Renal pelvis (tissue), 12 donors: Measurements from ENCODE around the gene PTTG1. TPM values are rescaled to one million over a fixed set of nuclear protein-coding genes. Genes with fewer than 3 reads are reported as not detected.
A peak's percentile ranks its signal among the peaks of the same experiment; 100 is the strongest.

ENCODE experiments used
- DNase-seq: peaks from one replicate; pipeline ENCODE4 v3.0.0-alpha.2; 2013
- long read RNA-seq, 16 experiments: transcript quantifications; one replicate each; lab custom pipeline, GENCODE V29; 2026
- polyA plus RNA-seq, 3 donors: library from polyadenylated mRNA; unstranded; fragments of 120-200 nt; gene quantifications; one replicate each; pipeline ENCODE4 v1.2.1, GENCODE V29; 2013; ENCODE audit not compliant: insufficient read length in 3 of 3

Gene PTTG1
- 10 to 100 TPM; 67.9 to 80.3 (median 76.3) TPM for polyA plus RNA-seq
- long read RNA-seq, donor 1, transcript PTTG1-201 (6 exons, 753 nt): major isoform, 43 of 133 reads
- long read RNA-seq, donor 1, transcript PTTG1-202 (5 exons, 1,070 nt): minor isoform, 15 of 133 reads
- long read RNA-seq, donor 1, partial matches to known transcripts: 71 of 133 reads
- long read RNA-seq, donor 1, other reads (novel, unspliced or antisense): 0 of 133 reads
- long read RNA-seq, donor 2, transcript PTTG1-201 (6 exons, 753 nt): major isoform, 79 of 218 reads
- long read RNA-seq, donor 2, transcript PTTG1-202 (5 exons, 1,070 nt): minor isoform, 23 of 218 reads
- long read RNA-seq, donor 2, partial matches to known transcripts: 110 of 218 reads
- long read RNA-seq, donor 2, other reads (novel, unspliced or antisense): 0 of 218 reads
- long read RNA-seq, donor 3, transcript PTTG1-202 (5 exons, 1,070 nt): minor isoform, 22 of 151 reads
- long read RNA-seq, donor 3, transcript PTTG1-201 (6 exons, 753 nt): major isoform, 64 of 151 reads
- long read RNA-seq, donor 3, partial matches to known transcripts: 59 of 151 reads
- long read RNA-seq, donor 3, other reads (novel, unspliced or antisense): 0 of 151 reads
- long read RNA-seq, donor 4, transcript PTTG1-205 (6 exons, 895 nt): minor isoform, 8 of 200 reads
- long read RNA-seq, donor 4, transcript PTTG1-202 (5 exons, 1,070 nt): minor isoform, 25 of 200 reads
- long read RNA-seq, donor 4, transcript PTTG1-201 (6 exons, 753 nt): major isoform, 69 of 200 reads
- long read RNA-seq, donor 4, partial matches to known transcripts: 97 of 200 reads
- long read RNA-seq, donor 4, other reads (novel, unspliced or antisense): 0 of 200 reads
- long read RNA-seq, donor 5, transcript PTTG1-202 (5 exons, 1,070 nt): minor isoform, 20 of 81 reads
- long read RNA-seq, donor 5, transcript PTTG1-201 (6 exons, 753 nt): major isoform, 22 of 81 reads
- long read RNA-seq, donor 5, partial matches to known transcripts: 38 of 81 reads
- long read RNA-seq, donor 5, other reads (novel, unspliced or antisense): 0 of 81 reads
- long read RNA-seq, donor 6, transcript PTTG1-201 (6 exons, 753 nt): major isoform, 31 of 158 reads
- long read RNA-seq, donor 6, transcript PTTG1-205 (6 exons, 895 nt): minor isoform, 7 of 158 reads
- long read RNA-seq, donor 6, transcript PTTG1-202 (5 exons, 1,070 nt): minor isoform, 28 of 158 reads
- long read RNA-seq, donor 6, partial matches to known transcripts: 89 of 158 reads
- long read RNA-seq, donor 6, other reads (novel, unspliced or antisense): 0 of 158 reads
- long read RNA-seq, donor 7, transcript PTTG1-202 (5 exons, 1,070 nt): minor isoform, 29 of 149 reads
- long read RNA-seq, donor 7, transcript PTTG1-201 (6 exons, 753 nt): major isoform, 57 of 149 reads
- long read RNA-seq, donor 7, partial matches to known transcripts: 59 of 149 reads
- long read RNA-seq, donor 7, other reads (novel, unspliced or antisense): 0 of 149 reads
- long read RNA-seq, donor 8, transcript PTTG1-201 (6 exons, 753 nt): major isoform, 18 of 62 reads
- long read RNA-seq, donor 8, transcript PTTG1-202 (5 exons, 1,070 nt): minor isoform, 8 of 62 reads
- long read RNA-seq, donor 8, partial matches to known transcripts: 30 of 62 reads
- long read RNA-seq, donor 8, other reads (novel, unspliced or antisense): 0 of 62 reads
- long read RNA-seq, donor 9, transcript PTTG1-205 (6 exons, 895 nt): minor isoform, 8 of 186 reads
- long read RNA-seq, donor 9, transcript PTTG1-202 (5 exons, 1,070 nt): minor isoform, 24 of 186 reads
- long read RNA-seq, donor 9, transcript PTTG1-201 (6 exons, 753 nt): major isoform, 56 of 186 reads
- long read RNA-seq, donor 9, partial matches to known transcripts: 96 of 186 reads
- long read RNA-seq, donor 9, other reads (novel, unspliced or antisense): 0 of 186 reads
- long read RNA-seq, donor 10, transcript PTTG1-201 (6 exons, 753 nt): major isoform, 56 of 172 reads
- long read RNA-seq, donor 10, transcript PTTG1-202 (5 exons, 1,070 nt): minor isoform, 20 of 172 reads
- long read RNA-seq, donor 10, partial matches to known transcripts: 90 of 172 reads
- long read RNA-seq, donor 10, other reads (novel, unspliced or antisense): 0 of 172 reads
- long read RNA-seq, donor 11, transcript PTTG1-201 (6 exons, 753 nt): major isoform, 35 of 75 reads
- long read RNA-seq, donor 11, transcript PTTG1-202 (5 exons, 1,070 nt): minor isoform, 11 of 75 reads
- long read RNA-seq, donor 11, partial matches to known transcripts: 25 of 75 reads
- long read RNA-seq, donor 11, other reads (novel, unspliced or antisense): 0 of 75 reads
- long read RNA-seq, donor 12, transcript PTTG1-202 (5 exons, 1,070 nt): minor isoform, 29 of 202 reads
- long read RNA-seq, donor 12, transcript PTTG1-201 (6 exons, 753 nt): major isoform, 61 of 202 reads
- long read RNA-seq, donor 12, partial matches to known transcripts: 109 of 202 reads
- long read RNA-seq, donor 12, other reads (novel, unspliced or antisense): 0 of 202 reads
- long read RNA-seq, donor 13, transcript PTTG1-201 (6 exons, 753 nt): major isoform, 24 of 56 reads
- long read RNA-seq, donor 13, transcript PTTG1-202 (5 exons, 1,070 nt): minor isoform, 16 of 56 reads
- long read RNA-seq, donor 13, partial matches to known transcripts: 14 of 56 reads
- long read RNA-seq, donor 13, other reads (novel, unspliced or antisense): 0 of 56 reads
- long read RNA-seq, donor 14, transcript PTTG1-201 (6 exons, 753 nt): major isoform, 82 of 251 reads
- long read RNA-seq, donor 14, transcript PTTG1-202 (5 exons, 1,070 nt): minor isoform, 23 of 251 reads
- long read RNA-seq, donor 14, transcript PTTG1-207 (3 exons, 434 nt): minor isoform, 5 of 251 reads
- long read RNA-seq, donor 14, transcript PTTG1-205 (6 exons, 895 nt): minor isoform, 11 of 251 reads
- long read RNA-seq, donor 14, partial matches to known transcripts: 128 of 251 reads
- long read RNA-seq, donor 14, other reads (novel, unspliced or antisense): 0 of 251 reads
- long read RNA-seq, donor 15, transcript PTTG1-202 (5 exons, 1,070 nt): minor isoform, 24 of 213 reads
- long read RNA-seq, donor 15, transcript PTTG1-201 (6 exons, 753 nt): major isoform, 55 of 213 reads
- long read RNA-seq, donor 15, partial matches to known transcripts: 129 of 213 reads
- long read RNA-seq, donor 15, other reads (novel, unspliced or antisense): 0 of 213 reads
- long read RNA-seq, donor 16, transcript PTTG1-201 (6 exons, 753 nt): major isoform, 55 of 189 reads
- long read RNA-seq, donor 16, transcript PTTG1-202 (5 exons, 1,070 nt): minor isoform, 23 of 189 reads
- long read RNA-seq, donor 16, partial matches to known transcripts: 104 of 189 reads
- long read RNA-seq, donor 16, other reads (novel, unspliced or antisense): 0 of 189 reads

DNA sequence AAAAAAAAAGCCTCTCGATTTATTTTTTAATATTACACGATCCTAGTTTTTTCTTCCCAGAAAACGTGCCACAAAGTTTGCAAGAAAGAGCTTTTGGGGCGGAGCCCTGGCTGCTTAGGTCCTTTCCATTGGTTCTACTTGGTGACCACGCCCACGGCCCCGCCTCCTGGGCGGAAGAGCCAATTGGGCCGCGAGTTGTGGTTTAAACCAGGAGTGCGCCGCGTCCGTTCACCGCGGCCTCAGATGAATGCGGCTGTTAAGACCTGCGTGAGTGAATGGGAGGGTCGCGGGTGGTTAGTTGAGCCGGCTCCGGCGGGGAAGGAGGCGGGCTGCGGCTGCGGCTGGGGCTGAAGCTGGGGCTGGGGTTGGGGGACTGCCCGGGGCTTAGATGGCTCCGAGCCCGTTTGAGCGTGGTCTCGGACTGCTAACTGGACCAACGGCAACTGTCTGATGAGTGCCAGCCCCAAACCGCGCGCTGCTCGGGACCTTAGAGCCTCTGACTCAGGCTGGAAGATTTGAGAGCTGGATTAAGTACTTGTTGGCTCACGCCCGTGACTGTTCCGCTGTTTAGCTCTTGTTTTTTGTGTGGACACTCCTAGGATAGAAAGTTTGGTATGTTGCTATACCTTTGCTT lies at the start of gene PTTG1:
TSS of gene PTTG1 (plus strand) at position 231 of the 634 bp plus-strand sequence. CDS start 458 bp downstream, outside the sequence.
- peak; percentile 97 for DNase-seq

DNA sequence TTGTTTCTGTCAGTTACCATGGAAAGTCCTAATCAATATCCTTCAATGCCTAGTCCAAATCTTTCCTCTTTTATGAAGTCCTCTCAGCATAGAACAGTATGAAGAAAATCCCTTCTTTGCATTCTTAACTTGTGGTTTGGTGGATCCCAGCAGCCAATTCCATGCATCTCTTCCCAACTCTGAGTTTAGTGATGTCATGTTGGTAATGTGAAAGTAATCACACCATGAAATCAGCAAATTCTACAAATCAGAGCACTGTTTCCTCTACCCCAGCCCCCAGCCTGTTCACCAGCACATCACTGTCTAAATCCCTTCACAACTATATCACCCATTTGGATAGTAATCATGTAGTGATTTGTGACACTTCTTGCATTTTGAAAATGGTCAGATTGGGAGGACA lies 46.5 kb upstream of the PTTG1 start:
- no peak for DNase-seq

DNA sequence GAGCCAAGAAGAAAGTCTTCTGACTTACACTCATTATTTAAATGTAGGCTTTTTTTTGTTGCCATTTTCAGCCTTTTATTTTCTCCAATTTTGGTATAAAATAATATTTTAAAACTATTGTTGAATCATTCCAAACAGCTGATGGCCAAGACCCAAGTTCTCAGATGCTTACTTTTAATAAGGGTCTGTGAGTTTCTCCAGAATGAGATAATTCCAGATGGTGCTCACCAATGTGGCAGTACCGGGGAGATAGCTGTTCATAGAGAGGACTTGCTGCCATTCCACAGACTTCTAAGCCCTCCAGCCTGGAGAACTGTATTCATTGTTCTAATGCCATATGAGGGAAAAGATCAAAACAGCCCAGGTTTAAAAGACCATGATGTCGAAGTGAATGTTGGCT lies 46.0 kb upstream of the PTTG1 start:
- no peak for DNase-seq

DNA sequence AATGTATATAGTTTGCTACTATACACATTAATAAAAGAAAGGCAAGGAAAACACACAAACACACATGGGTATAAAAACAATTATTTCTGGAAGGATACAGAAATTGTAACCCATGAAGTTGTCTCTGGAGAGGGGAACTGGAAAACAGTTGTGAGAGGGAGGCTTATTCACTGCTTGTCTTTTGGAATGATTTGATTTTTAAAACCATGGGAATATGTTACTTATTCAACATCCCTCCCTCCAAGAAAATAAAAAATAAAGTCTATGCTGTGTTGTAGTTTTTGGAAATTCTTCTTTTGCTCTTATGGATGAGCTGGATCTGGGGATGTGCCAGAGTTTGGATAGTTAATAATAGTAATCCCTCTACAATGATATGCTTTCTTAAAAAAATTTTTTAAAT lies 45.2 kb upstream of the PTTG1 start:
- DNase-seq: no peak

DNA sequence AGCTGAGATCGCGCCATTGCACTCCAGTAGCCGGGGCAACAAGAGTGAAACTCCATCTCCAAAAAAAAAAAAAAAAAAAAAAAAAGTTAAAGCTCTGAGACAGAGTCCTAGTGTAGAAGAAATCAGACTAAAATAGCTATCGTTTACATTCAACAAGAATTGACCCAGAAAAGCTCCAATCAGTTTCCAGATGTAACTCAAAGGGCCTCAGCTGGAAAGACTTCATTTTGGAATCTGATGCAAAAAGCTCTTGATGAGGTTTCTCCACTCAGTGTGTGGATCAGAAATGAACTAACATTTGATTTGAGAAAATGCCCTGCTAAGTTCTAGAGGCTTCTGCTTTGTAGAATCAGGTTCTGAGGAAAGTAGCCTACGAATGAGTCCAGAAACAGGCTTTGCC lies 44.0 kb upstream of the PTTG1 start:
- no peak for DNase-seq

DNA sequence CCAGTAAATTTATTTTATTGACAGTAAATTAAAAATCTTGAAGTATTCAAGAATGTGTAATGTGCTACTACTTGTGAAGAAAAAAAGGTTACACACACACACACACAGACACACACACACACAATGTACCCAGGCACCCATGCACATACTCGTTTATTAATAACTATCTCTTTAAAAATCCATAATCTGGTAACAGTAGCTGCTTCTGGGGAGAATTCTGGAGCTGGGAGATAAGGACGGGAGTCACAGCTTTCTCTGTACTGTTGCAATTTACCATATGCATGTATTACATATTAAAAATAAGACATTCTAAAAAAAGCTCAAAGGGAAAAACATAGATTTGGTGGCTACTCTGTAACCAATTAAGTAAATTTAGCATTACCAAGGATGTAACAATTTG lies 43.3 kb upstream of the PTTG1 start:
- DNase-seq: no peak

DNA sequence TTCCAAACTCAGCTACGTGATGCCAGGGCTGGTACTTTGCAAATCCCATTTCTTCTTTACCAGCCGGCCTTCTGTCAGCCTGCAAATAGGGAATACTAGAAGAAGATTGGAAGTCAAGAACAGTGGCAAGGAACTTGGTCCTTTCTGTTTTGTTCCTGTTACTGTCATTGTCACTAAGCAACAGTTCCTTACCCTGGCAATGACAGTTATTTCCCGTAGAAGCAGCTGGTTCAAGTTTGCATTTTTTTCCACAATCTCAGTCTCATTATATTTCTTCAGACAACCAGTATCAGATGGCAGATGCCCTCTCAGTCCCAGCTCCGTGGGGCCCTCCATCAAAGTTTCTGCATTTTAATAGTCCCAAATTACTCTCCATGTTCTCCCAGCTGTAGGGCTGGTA lies 42.1 kb upstream of the PTTG1 start:
- no peak for DNase-seq

DNA sequence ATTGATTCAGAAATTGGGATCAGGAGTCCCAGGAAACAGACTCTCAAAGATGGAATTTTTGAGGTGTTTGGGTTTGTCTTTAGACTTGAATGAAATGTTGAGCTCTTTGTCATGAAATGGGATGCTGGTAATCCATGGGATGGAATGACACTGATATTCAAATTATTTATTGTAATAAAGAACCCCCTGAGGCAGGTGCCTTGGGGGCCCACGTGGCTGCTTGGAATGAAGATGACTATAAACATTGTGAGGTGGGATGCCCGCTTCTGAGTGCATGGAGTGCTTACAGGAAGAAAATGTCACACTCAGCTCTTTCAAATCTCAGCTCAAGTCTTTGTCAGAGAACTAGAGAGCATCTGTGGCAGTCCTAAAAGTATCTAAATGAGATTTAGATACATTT lies 41.6 kb upstream of the PTTG1 start:
- no peak for DNase-seq

DNA sequence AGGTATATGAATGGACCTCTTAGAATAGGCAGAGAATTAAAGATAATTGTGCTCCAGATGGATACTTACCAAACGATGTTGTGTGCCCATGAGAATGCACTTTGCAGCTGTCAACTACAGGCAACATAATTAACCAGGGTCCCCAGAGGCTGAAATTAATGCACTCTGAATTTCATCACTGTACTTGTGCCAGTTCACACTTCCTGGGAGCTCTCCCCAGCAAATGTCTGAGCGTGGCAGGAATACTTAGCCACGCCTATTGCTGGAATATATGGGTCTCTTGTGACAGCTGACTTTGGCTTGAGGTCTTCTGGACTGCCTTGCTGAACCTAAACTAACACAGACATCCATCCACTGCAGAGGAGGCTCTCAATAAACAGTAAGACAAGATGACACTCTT lies 39.3 kb upstream of the PTTG1 start:
- DNase-seq: no peak

DNA sequence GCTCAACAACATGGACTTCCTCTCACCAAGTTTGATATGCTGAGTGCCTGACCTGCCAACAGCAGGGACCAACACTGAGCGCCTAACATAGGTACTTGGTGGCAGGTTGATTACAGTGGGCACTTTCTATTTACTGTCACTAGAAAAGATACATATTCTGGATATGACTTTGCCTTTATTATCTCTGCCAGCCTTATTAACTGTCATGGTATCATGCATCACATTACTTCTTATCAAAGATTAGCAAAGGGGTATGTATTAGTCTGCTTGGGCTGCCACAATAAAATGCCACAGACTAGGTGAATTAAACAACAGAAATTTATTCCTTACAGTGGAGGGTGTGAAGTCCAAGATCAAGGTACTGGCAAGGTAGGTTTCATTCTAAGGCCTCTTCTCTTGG lies 37.0 kb upstream of the PTTG1 start:
- DNase-seq: no peak

DNA sequence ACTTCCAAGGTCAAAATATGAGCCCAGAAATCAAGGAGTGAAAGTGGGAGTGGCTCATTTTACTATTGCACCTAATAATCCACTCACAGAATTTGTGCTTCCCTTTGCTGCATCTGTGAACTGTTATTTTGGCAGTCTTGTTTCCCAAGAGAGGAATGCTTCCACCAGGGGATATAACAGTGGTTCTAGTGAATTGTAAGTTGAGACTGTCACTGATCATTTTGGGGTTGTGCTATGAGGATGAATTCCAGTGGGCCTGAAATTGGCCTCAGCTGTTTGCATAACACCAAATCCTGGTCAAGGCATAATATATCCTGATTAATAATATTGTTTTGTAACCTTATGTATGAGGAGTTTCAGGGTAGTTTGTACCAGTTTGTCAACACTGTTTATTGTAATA lies 36.2 kb upstream of the PTTG1 start:
- DNase-seq: no peak

DNA sequence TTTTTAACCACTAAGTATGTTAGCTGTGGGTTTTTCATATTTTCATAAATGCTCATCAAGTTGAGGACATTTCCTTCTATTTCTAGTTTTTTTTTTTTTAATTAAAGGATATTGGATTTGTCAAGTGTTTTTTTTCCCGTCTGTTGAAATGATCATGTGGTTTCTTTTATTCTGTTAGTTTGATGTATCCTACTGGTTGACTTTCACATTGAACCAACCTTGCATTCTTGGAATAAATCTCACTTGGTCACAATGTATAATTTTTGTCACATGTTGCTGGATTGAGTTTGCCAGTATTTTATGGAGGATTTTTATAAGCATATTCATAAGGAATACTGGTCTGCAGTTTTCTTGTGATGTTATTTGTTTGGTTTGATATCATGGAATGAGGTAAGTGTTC lies 34.2 kb upstream of the PTTG1 start:
- no peak for DNase-seq

DNA sequence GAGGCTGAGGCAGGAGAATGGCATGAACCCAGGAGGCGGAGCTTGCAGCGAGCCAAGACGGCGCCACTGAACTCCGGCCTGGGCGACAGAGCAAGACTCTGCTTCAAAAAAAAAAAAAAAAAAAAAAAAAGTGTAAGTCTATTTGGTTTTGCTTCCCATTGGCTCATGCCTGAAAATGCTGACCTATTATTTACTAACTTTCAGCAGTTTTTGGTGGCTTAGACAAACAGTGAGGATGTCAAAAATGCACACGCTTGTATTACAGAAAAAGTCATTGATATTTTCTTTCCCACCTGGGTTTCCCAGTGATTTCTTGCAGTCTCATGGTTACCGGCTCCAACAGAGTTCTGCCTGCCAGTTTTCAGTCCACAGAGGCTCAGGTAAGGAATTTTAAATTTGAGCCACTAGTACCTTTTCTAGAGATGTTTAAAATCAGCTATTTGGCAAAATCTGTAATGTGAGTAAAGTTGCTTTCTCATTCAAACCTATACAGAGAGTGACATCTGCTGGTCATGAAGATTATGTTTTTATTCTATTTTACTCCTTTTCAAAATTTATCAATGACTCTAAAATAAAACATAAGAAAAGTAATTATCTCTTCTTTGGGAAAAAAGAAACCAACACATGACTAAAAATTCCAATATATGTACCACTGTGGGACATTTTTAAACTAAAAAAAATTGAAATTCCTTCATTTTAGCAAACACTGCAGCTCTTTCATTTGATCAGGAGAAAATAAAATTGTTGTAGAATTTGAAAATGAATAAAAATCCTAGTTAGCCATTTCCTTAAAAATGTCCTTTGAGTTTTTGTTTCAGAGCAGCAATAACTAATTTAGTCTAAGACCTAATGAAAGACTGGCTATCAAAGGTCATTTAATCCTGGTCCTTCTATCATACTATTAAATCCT lies 30.6 kb upstream of the PTTG1 start:
- DNase-seq: no peak

DNA sequence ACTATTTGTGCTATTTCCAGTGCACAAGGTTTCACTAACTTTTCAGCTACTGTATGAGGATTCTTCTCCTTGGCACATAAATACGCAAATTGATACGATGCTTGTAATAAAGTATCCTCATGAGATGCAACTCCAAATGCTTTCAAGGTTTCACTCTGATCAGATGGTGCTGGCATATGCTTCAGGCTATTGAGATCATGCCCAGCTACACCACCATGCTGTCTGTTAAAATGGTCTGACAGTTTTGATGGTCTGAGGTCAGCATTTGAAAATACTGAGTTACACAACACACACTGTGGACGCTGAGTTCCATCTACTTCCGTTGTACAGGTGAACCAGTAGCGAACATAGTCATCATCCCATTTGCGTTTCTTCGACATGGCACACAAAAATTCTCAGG lies 26.5 kb upstream of the PTTG1 start:
- no peak for DNase-seq

DNA sequence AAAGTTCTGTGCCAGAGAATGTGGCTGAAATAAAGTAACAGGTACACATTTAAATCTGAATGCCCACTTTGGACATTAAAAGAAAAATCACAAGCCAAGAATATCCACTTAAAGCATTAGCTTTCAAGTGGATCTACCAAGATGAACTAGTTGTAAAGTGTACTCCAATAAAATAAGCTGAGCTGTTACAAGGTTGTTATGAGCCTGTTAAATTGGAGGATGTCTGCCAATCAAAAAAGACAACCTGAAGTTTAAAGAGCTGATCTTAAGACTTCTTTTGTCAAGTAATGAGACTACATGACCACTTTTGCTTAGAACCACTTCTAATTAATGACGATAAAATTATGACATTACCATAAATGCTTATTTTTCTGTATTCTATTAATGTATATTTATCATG lies 24.2 kb upstream of the PTTG1 start:
- DNase-seq: no peak

DNA sequence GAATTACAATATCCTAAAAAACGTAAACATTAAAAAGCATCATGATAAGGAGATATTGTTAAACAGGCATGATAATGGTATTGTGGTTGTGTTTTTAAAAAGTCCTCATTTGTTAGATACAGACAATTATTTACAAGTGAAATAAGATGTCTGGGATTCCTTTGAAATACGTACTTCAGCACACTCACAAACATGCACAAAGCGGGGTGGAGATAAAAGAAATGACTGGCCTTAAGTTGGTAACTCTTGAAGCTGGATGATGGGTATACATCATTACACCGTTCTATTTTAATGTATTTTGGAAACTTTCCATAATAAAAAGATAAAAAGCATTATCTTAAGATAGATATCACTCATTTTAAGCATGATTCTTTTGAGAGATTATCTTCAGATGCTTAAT lies 22.8 kb upstream of the PTTG1 start:
- DNase-seq: no peak
